Forelimb muscle (tissue), 1 donor: Measurements from ENCODE around the gene PHLPP1. TPM values are rescaled to one million over a fixed set of nuclear protein-coding genes. Genes with fewer than 3 reads are reported as not detected.

Experiments used
- DNase-seq: peaks from one replicate; pipeline ENCODE4 v3.0.0-alpha.2; 2013; ENCODE audit warnings: low read depth
- polyA plus RNA-seq: library from polyadenylated mRNA; unstranded; fragments of 120-200 nt; gene quantifications from one replicate; pipeline ENCODE4 v1.2.1, GENCODE V29; 2013; ENCODE audit not compliant: insufficient read length

Gene PHLPP1
- polyA plus RNA-seq, 1 donor = 7.3 TPM

- DNase-seq = no peak
These were observed 25.8 kb downstream of the PHLPP1 start for GRCh38 chr18:62741118-62741566.

GRCh38 chr18:62741584-62741983 is 26.2 kb downstream of the PHLPP1 start:
- no peak for DNase-seq

GRCh38 chr18:62744076-62744968 is 29.0 kb downstream of the PHLPP1 start:
- DNase-seq = no peak

- no peak for DNase-seq
These were observed 29.9 kb downstream of the PHLPP1 start for GRCh38 chr18:62745089-62745751.

GRCh38 chr18:62749389-62749788 is 34.0 kb downstream of the PHLPP1 start:
- DNase-seq = no peak

- no peak for DNase-seq
These were observed 36.0 kb downstream of the PHLPP1 start for GRCh38 chr18:62751341-62751821.

- no peak for DNase-seq
These were observed 36.6 kb downstream of the PHLPP1 start for GRCh38 chr18:62751977-62752376.

GRCh38 chr18:62754026-62754425 is 38.7 kb downstream of the PHLPP1 start:
- no peak for DNase-seq

- DNase-seq = no peak
These were observed 40.1 kb downstream of the PHLPP1 start for GRCh38 chr18:62755454-62755853.

GRCh38 chr18:62755946-62756345 is 40.6 kb downstream of the PHLPP1 start:
- no peak for DNase-seq

- DNase-seq = no peak
These were observed 42.2 kb downstream of the PHLPP1 start for GRCh38 chr18:62757399-62758010.

- no peak for DNase-seq
These were observed 43.2 kb downstream of the PHLPP1 start for GRCh38 chr18:62758591-62758990.

GRCh38 chr18:62759704-62760402 is 44.5 kb downstream of the PHLPP1 start:
- DNase-seq = no peak

GRCh38 chr18:62760403-62760734 is 45.0 kb downstream of the PHLPP1 start:
- DNase-seq = no peak

- no peak for DNase-seq
These were observed 47.8 kb downstream of the PHLPP1 start for GRCh38 chr18:62763101-62763521.

- DNase-seq = no peak
These were observed 50.9 kb downstream of the PHLPP1 start for GRCh38 chr18:62766266-62766665.

- no peak for DNase-seq
These were observed 52.0 kb downstream of the PHLPP1 start for GRCh38 chr18:62767321-62767720.

- DNase-seq = no peak
These were observed 52.7 kb downstream of the PHLPP1 start for GRCh38 chr18:62767836-62768557.

- DNase-seq = no peak
These were observed 53.2 kb downstream of the PHLPP1 start for GRCh38 chr18:62768558-62768943.

GRCh38 chr18:62769216-62769615 is 53.9 kb downstream of the PHLPP1 start:
- DNase-seq = no peak
